T-cell (primary cell): ENCODE results near the gene RDM1. TPM values are rescaled to one million over a fixed set of nuclear protein-coding genes. Genes with fewer than 3 reads are reported as not detected.

Experiments used
- ATAC-seq, 4 experiments: fragments of 200-7000 bp in 3 of 4; fragments of 150-1000 bp in 1 of 4; cut with Tn5 transposase; replicated peaks in 1 of 4; 1 replicate in 3 of 4; 2 replicates in 1 of 4; pipeline ENCODE4 v1.10.0; 2021; ENCODE audit warnings: moderate library complexity in 3 of 4, mild to moderate bottlenecking in 2 of 4, moderate number of reproducible peaks in 1 of 4
- CTCF ChIA-PET, 2 donors: fragments of 300-600 bp; sonication (Branson Sonifier 250); formaldehyde crosslinking; loops; one replicate each; lab custom pipeline; 2022; ENCODE audit warnings: antibody characterized with exemption in 2 of 2; lab: Charles Lee
- POLR2A ChIA-PET, 2 donors: fragments of 300-600 bp; sonication (Branson Sonifier 250); formaldehyde crosslinking; loops; one replicate each; lab custom pipeline; 2022; ENCODE audit warnings: antibody characterized with exemption in 2 of 2; lab: Charles Lee
- DNase-seq, 35 experiments: peaks; one replicate each; pipeline versions ENCODE4 v3.0.0 to v3.0.0-alpha.2; 2013 to 2023
- H3K27ac ChIP-seq: one replicate; pipeline ENCODE4 v1.5.1; 2013; ENCODE audit warnings: low read length
- H3K27me3 ChIP-seq, 2 experiments: replicated peaks in 1 of 2; 1 replicate in 1 of 2; 2 replicates in 1 of 2; pipeline versions ENCODE4 v1.6.1 to v1.7.0; 2013; ENCODE audit warnings: low read length in 1 of 2, mixed read lengths in 1 of 2; ENCODE audit not compliant: control insufficient read depth in 2 of 2, insufficient read depth in 2 of 2; ENCODE audit errors: extremely low read depth in 1 of 2
- H3K36me3 ChIP-seq, 2 donors: 1 replicate in 1 of 2; 2 replicates in 1 of 2; pipeline versions ENCODE4 v1.6.1 to v1.7.0; 2013; ENCODE audit warnings: low read length in 1 of 2; ENCODE audit not compliant: control insufficient read depth in 2 of 2, insufficient read depth in 1 of 2; ENCODE audit errors: extremely low read depth in 1 of 2
- H3K4me1 ChIP-seq, 2 experiments: 1 replicate in 1 of 2; 2 replicates in 1 of 2; pipeline versions ENCODE4 v1.6.1 to v1.7.0; 2013; ENCODE audit warnings: low read length in 2 of 2, mixed read lengths in 1 of 2; ENCODE audit not compliant: insufficient read depth in 2 of 2, control insufficient read depth in 1 of 2; ENCODE audit errors: extremely low read depth in 1 of 2
- H3K4me3 ChIP-seq, 2 donors: 1 replicate in 1 of 2; 2 replicates in 1 of 2; pipeline versions ENCODE4 v1.5.1 to v1.7.0; 2013; ENCODE audit warnings: mild to moderate bottlenecking in 2 of 2, low read length in 1 of 2, moderate library complexity in 1 of 2; ENCODE audit not compliant: control insufficient read depth in 1 of 2; ENCODE audit errors: extremely low read depth in 1 of 2
- H3K9me3 ChIP-seq: 2 replicates; pipeline ENCODE4 v1.7.0; 2013
- H3K27ac Mint-ChIP-seq, 2 donors: one replicate each; pipeline ENCODE4 v1.8.0; 2020 to 2021; ENCODE audit warnings: mild to moderate bottlenecking in 2 of 2, mixed read lengths in 2 of 2
- H3K27me3 Mint-ChIP-seq, 2 donors: one replicate each; pipeline ENCODE4 v1.8.0; 2021 to 2022; ENCODE audit warnings: mixed read lengths in 2 of 2
- H3K36me3 Mint-ChIP-seq: one replicate; pipeline ENCODE4 v1.8.0; 2021; ENCODE audit warnings: mixed read lengths
- H3K4me1 Mint-ChIP-seq, 3 donors: one replicate each; pipeline ENCODE4 v1.8.0; 2020 to 2022; ENCODE audit warnings: mixed read lengths in 3 of 3, mild to moderate bottlenecking in 1 of 3
- H3K4me3 Mint-ChIP-seq, 3 donors: one replicate each; pipeline ENCODE4 v1.8.0; 2020 to 2022; ENCODE audit warnings: mild to moderate bottlenecking in 3 of 3, mixed read lengths in 3 of 3, moderate library complexity in 3 of 3
- H3K9me3 Mint-ChIP-seq, 3 donors: one replicate each; pipeline ENCODE4 v1.8.0; 2020 to 2022; ENCODE audit warnings: mixed read lengths in 3 of 3
- WGBS: methylation state at CpG from one replicate; pipeline ENCODE4 v1.1.5; 2013; ENCODE audit warnings: missing lambda C conversion rate; ENCODE audit not compliant: insufficient coverage; 5-methylcytosine and 5-hydroxymethylcytosine counted together
- total RNA-seq, 35 experiments: library from RNA in 6 of 35; stranded (reverse) in 6 of 35; fragments of 120-200 nt in 1 of 35; gene quantifications; one replicate each; pipeline versions ENCODE4 v1.2.1 to v1.2.4 and lab custom pipeline; 2013 to 2026

RDM1 gene
- total RNA-seq, 5 donors from 2014 or later (not counting 1 experiment from before 2014, with no cell fraction given) = 0.40 to 1.5 (median 0.83) TPM

DNA sequence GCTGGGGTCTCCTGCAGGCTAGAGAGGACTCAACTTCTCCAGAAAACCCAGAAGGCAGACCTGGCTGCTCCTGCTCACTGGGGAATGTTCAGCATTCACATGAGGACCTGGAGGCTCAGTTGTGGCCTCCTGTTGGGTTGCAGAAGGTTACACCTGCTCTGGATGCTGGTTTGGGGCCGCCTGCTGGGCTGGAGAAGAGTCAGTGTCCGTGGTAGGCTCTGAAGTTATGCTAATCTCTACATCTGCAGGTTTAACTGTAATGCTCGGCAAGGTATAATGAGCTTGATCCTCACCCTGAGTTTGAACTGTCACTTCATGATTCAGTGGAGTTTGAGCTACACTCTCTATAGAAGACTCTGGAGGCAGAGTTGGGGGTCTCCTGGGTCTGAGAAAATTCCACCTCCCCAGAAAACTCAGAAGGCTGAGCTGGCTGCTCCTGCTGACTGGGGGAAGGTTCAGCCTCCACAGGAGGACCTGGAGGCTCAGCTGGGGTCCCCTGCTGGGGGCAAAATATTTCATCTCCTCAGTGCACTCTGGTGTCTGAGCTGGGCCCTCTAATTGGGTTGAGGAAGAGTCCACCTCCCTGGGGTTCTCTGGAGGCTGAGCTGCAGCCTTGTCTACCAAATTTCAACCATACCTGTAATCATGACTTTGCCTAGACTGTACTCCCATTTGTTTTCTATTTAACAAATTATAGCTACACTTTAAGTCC is 23.5 kb downstream of the RDM1 start:
- H3K27ac ChIP-seq = no peak overlapping the region
- no peak overlapping the region for H3K4me3 ChIP-seq
- no peaks in the 10 kb centered on the region for H3K36me3 ChIP-seq
- ATAC-seq (peak in 1 of 4 experiments; percentile 44), DNase-seq (peak in 1 of 35 experiments; percentile 27)
- H3K27me3 Mint-ChIP-seq = no peaks in the 10 kb centered on the region
- CTCF ChIA-PET = interaction anchor here in 1 of 2 donors (0.5 kb wide), 1 partner anchor 1452 kb away, joined by 3 read pairs; no protein-coding TSS in a partner anchor
- H3K27me3 ChIP-seq = no peaks in the 10 kb centered on the region
- peaks cover 0 to 13% (median 13%) of the 10 kb centered on the region in 3 donors for H3K4me1 Mint-ChIP-seq
- no peaks in the 10 kb centered on the region for H3K9me3 Mint-ChIP-seq
- no peaks in the 10 kb centered on the region for H3K36me3 Mint-ChIP-seq
- H3K27ac Mint-ChIP-seq = no peak overlapping the region
- 44% methylated on average over 2 of the region's 3 CpGs for WGBS
- H3K4me1 ChIP-seq = peaks cover 0 to 13% of the 10 kb centered on the region in 2 experiments
- H3K9me3 ChIP-seq = no peaks in the 10 kb centered on the region
- POLR2A ChIA-PET = interaction anchor here in 1 of 2 donors (0.6 kb wide), 1 partner anchor 948 kb away, joined by 10 read pairs; no protein-coding TSS in a partner anchor
- H3K4me3 Mint-ChIP-seq = no peak overlapping the region

- Histone ChIP-seq H3K9me3 (no peaks in the 10 kb centered on the region), H3K27me3 (no peaks in the 10 kb centered on the region), H3K27ac (no peak overlapping the region), H3K36me3 (no peaks in the 10 kb centered on the region), H3K4me1 (peaks cover 0 to 20% of the 10 kb centered on the region in 2 experiments), H3K4me3 (no peak overlapping the region)
- WGBS = 100% methylated on average over 5 of the region's 5 CpGs
- no peak for ATAC-seq
- Mint-ChIP-seq H3K27me3 (no peaks in the 10 kb centered on the region), H3K27ac (no peak overlapping the region), H3K4me3 (no peak overlapping the region), H3K4me1 (peaks cover 0 to 17% (median 17%) of the 10 kb centered on the region in 3 donors), H3K9me3 (no peaks in the 10 kb centered on the region), H3K36me3 (no peaks in the 10 kb centered on the region)
- CTCF ChIA-PET = interaction anchor here in 1 of 2 donors (0.7 kb wide), 1 partner anchor 446 kb away, joined by 3 read pairs; no protein-coding TSS in a partner anchor
- DNase-seq = no peak
- POLR2A ChIA-PET = interaction anchor here (0.6 to 0.7 kb wide), 2 partner anchors 9 to 799 kb away, joined by 3 to 5 read pairs; no protein-coding TSS in a partner anchor
Observed at GRCh38 chr17:35906191-35906925, 24.2 kb downstream of the RDM1 start.

- peaks cover 17 to 46% (median 44%) of the 10 kb centered on the region in 3 donors for H3K4me1 Mint-ChIP-seq
- no peaks in the 10 kb centered on the region for H3K27me3 Mint-ChIP-seq
- Histone ChIP-seq H3K9me3 (no peaks in the 10 kb centered on the region), H3K4me1 (peaks cover 7 to 49% of the 10 kb centered on the region in 2 experiments), H3K4me3 (no peak overlapping the region), H3K36me3 (no peaks in the 10 kb centered on the region), H3K27me3 (no peaks in the 10 kb centered on the region), H3K27ac (no peak overlapping the region)
- ChIA-PET CTCF (no interaction called here), POLR2A (no interaction called here)
- DNase-seq (no peak), ATAC-seq (no peak)
- no peak overlapping the region for H3K4me3 Mint-ChIP-seq
- H3K27ac Mint-ChIP-seq = peak overlapping the region; percentile 31 to 39
- no CpG with 5 or more reads among the region's 5 CpGs for WGBS
- no peaks in the 10 kb centered on the region for H3K9me3 Mint-ChIP-seq
- H3K36me3 Mint-ChIP-seq = no peaks in the 10 kb centered on the region
Observed at GRCh38 chr17:35903451-35903850, 27.1 kb downstream of the RDM1 start.

- DNase-seq (no peak), ATAC-seq (no peak)
- H3K27ac Mint-ChIP-seq = peak overlapping the region; percentile 85 to 95
- POLR2A ChIA-PET = no interaction called here
- Histone ChIP-seq H3K27ac (no peak overlapping the region), H3K4me3 (no peak overlapping the region), H3K36me3 (no peaks in the 10 kb centered on the region), H3K9me3 (no peaks in the 10 kb centered on the region), H3K27me3 (no peaks in the 10 kb centered on the region), H3K4me1 (peaks cover 8 to 67% of the 10 kb centered on the region in 2 experiments)
- no peak overlapping the region for H3K4me3 Mint-ChIP-seq
- WGBS = no CpG with 5 or more reads among the region's 9 CpGs
- H3K27me3 Mint-ChIP-seq = no peaks in the 10 kb centered on the region
- CTCF ChIA-PET = interaction anchor here in 1 of 2 donors (0.6 kb wide), 1 partner anchor 15 kb away, joined by 3 read pairs; no protein-coding TSS in a partner anchor
- H3K4me1 Mint-ChIP-seq = peaks cover 24 to 52% (median 49%) of the 10 kb centered on the region in 3 donors
- H3K36me3 Mint-ChIP-seq = no peaks in the 10 kb centered on the region
- H3K9me3 Mint-ChIP-seq = no peaks in the 10 kb centered on the region
Observed at GRCh38 chr17:35901631-35902175, 28.9 kb downstream of the RDM1 start.

DNA sequence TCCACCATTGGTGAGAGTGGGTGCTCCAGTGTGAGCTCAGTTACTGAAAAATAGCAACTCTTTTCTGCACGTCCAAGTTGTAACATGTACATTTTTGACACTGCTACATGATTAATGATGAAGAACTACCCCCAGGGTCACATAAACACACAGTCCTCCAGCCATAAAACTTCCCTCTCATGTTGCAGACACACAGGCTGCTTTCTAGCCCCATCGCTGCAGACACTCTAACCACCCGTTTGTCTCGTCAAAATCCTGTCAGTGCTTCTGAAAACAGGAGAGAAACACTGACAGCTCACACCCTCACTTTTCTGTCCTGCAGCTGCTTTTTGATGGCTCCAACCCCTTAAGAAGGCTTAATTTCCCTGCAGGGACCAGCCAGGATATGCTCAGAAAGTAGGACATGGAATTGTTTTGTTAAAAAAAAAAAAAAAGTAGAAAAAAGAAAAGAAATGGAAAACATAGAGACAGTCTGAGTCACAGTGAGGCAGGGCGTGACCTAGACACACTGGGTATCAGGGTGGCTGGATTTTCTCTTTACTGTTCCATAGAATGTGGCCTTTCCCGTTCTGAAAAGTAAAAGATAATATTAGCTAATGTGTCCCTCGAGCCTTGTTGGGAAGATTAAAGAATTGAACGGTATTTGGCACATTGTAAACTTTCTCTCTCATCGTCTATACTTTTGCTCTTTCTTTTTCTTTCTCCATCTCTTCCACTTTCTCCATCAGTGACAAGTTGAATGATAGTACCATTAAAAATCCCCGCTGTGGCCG is 29.7 kb downstream of the RDM1 start:
- peak in 6 of 35 experiments; percentile 20 to 60 (median 37) for DNase-seq
- POLR2A ChIA-PET = interaction anchor here in 1 of 2 donors (0.6 kb wide), 1 partner anchor 58 kb away, joined by 4 read pairs; no protein-coding TSS in a partner anchor
- Mint-ChIP-seq H3K4me1 (peaks cover 28 to 57% (median 57%) of the 10 kb centered on the region in 3 donors), H3K4me3 (peak overlapping the region; percentile 18 to 58 (median 58)), H3K36me3 (no peaks in the 10 kb centered on the region), H3K27me3 (peaks cover 0 to 2% of the 10 kb centered on the region in 2 donors), H3K9me3 (no peaks in the 10 kb centered on the region), H3K27ac (peak overlapping the region; percentile 85 to 95)
- Histone ChIP-seq H3K27me3 (no peaks in the 10 kb centered on the region), H3K27ac (peak overlapping the region; percentile 70), H3K9me3 (no peaks in the 10 kb centered on the region), H3K36me3 (no peaks in the 10 kb centered on the region), H3K4me1 (peaks cover 8 to 75% of the 10 kb centered on the region in 2 experiments), H3K4me3 (no peak overlapping the region)
- CTCF ChIA-PET = interaction anchor here (0.6 to 1.0 kb wide), 3 partner anchors 9 to 21 kb away, joined by 3 to 8 read pairs (median 3); no protein-coding TSS in a partner anchor
- WGBS = 57% methylated on average over 6 of the region's 11 CpGs
- ATAC-seq = peak; percentile 39 to 64 (median 61)
